GM12864 (cell line): Measurements from ENCODE around the gene PEX26.

Source experiments
- DNase-seq: peaks from one replicate; pipeline ENCODE4 v3.0.0-alpha.2; 2011; ENCODE audit warnings: low read depth
- H3K4me3 ChIP-seq: 2 replicates; pipeline ENCODE4 v1.5.1; 2011; ENCODE audit warnings: mild to moderate bottlenecking, low read depth, low read length, control low read depth
- CTCF ChIP-seq: IDR thresholded peaks from 2 replicates; pipeline ENCODE4 v1.5.1; 2011; ENCODE audit warnings: low read depth, mild to moderate bottlenecking, moderate library complexity, low read length, control low read depth, inconsistent platforms; ENCODE audit errors: missing control alignments

The PEX26 gene

GRCh38 chr22:18152519-18152918, 74.7 kb downstream of the PEX26 start:
- H3K4me3 ChIP-seq: no peak overlapping the region
- no peak for DNase-seq
- TF ChIP-seq CTCF: no peak

GRCh38 chr22:18154821-18155390, 77.1 kb downstream of the PEX26 start:
- no peak for DNase-seq
- no peak for TF ChIP-seq CTCF
- no peak overlapping the region for H3K4me3 ChIP-seq
